Liver (tissue), 9 donors: ENCODE measurements around the gene FADS1. TPM values are rescaled to one million over a fixed set of nuclear protein-coding genes. Genes with fewer than 3 reads are reported as not detected.

Experiments
- DNase-seq: peaks from one replicate; pipeline ENCODE4 v3.0.0-alpha.2; 2017; ENCODE audit warnings: low spot score
- H3K27ac ChIP-seq, 2 donors: one replicate each; pipeline ENCODE4 v1.7.0; 2013; ENCODE audit warnings: inconsistent platforms in 2 of 2, low read length in 2 of 2, control low read depth in 1 of 2, low read depth in 1 of 2, mild to moderate bottlenecking in 1 of 2
- H3K27me3 ChIP-seq, 4 donors: one replicate each; pipeline versions ENCODE4 v1.6.1 to v1.7.0; 2013; ENCODE audit warnings: low read length in 3 of 4, inconsistent platforms in 1 of 4, mild to moderate bottlenecking in 1 of 4, moderate library complexity in 1 of 4; ENCODE audit not compliant: control insufficient read depth in 4 of 4, insufficient read depth in 4 of 4
- H3K36me3 ChIP-seq, 4 donors: one replicate each; pipeline versions ENCODE4 v1.6.1 to v1.7.0; 2013; ENCODE audit warnings: low read length in 3 of 4, mild to moderate bottlenecking in 3 of 4, low read depth in 1 of 4, moderate library complexity in 1 of 4; ENCODE audit not compliant: control insufficient read depth in 4 of 4, insufficient read depth in 3 of 4
- H3K4me1 ChIP-seq, 4 donors: one replicate each; pipeline versions ENCODE4 v1.6.1 to v1.7.0; 2013; ENCODE audit warnings: low read length in 3 of 4, mild to moderate bottlenecking in 3 of 4, moderate library complexity in 1 of 4; ENCODE audit not compliant: control insufficient read depth in 4 of 4, insufficient read depth in 4 of 4
- H3K4me3 ChIP-seq, 3 donors: one replicate each; pipeline versions ENCODE4 v1.6.1 to v1.7.0; 2013; ENCODE audit warnings: low read length in 3 of 3, control low read depth in 1 of 3, low read depth in 1 of 3, mild to moderate bottlenecking in 1 of 3
- H3K9ac ChIP-seq, 2 donors: one replicate each; pipeline ENCODE4 v1.7.0; 2013; ENCODE audit warnings: low read length in 2 of 2, mild to moderate bottlenecking in 2 of 2, moderate library complexity in 2 of 2, control low read depth in 1 of 2, low read depth in 1 of 2
- H3K9me3 ChIP-seq, 4 donors: one replicate each; pipeline versions ENCODE4 v1.6.1 to v1.7.0; 2013; ENCODE audit warnings: low read length in 3 of 4; ENCODE audit not compliant: control insufficient read depth in 4 of 4
- EGR1 ChIP-seq, 2 donors: IDR thresholded peaks; 2 replicates each; pipeline ENCODE4 v1.6.1; 2016 to 2018; ENCODE audit warnings: antibody characterized with exemption in 2 of 2, low read depth in 2 of 2
- FOXA1 ChIP-seq: IDR thresholded peaks from 2 replicates; pipeline ENCODE4 v1.6.1; 2016; ENCODE audit warnings: antibody characterized with exemption
- FOXA2 ChIP-seq: IDR thresholded peaks from 2 replicates; pipeline ENCODE4 v1.6.1; 2016; ENCODE audit warnings: antibody characterized with exemption
- GABPA ChIP-seq, 2 donors: IDR thresholded peaks in 1 of 2; conservative IDR thresholded peaks in 1 of 2; 2 replicates each; pipeline ENCODE4 v1.6.1; 2016; ENCODE audit warnings: antibody characterized with exemption in 2 of 2, mild to moderate bottlenecking in 1 of 2, moderate library complexity in 1 of 2
- HNF4A ChIP-seq, 2 donors: conservative IDR thresholded peaks; 2 replicates each; pipeline ENCODE4 v1.6.1; 2016; ENCODE audit warnings: antibody characterized with exemption in 2 of 2, mild to moderate bottlenecking in 2 of 2
- HNF4G ChIP-seq: IDR thresholded peaks from 2 replicates; pipeline ENCODE4 v1.6.1; 2016; ENCODE audit warnings: antibody characterized with exemption
- NR2F2 ChIP-seq: IDR thresholded peaks from 2 replicates; pipeline ENCODE4 v1.6.1; 2016; ENCODE audit warnings: antibody characterized with exemption
- RAD21 ChIP-seq, 2 donors: IDR thresholded peaks; 2 replicates each; pipeline ENCODE4 v1.6.1; 2016; ENCODE audit warnings: antibody characterized with exemption in 2 of 2, mild to moderate bottlenecking in 2 of 2
- REST ChIP-seq: IDR thresholded peaks from 2 replicates; pipeline ENCODE4 v1.6.1; 2016; ENCODE audit warnings: antibody characterized with exemption, mild to moderate bottlenecking
- RXRA ChIP-seq, 2 donors: IDR thresholded peaks; 2 replicates each; pipeline ENCODE4 v1.6.1; 2017 to 2018; ENCODE audit warnings: antibody characterized with exemption in 2 of 2, mild to moderate bottlenecking in 1 of 2
- SP1 ChIP-seq: IDR thresholded peaks from 2 replicates; pipeline ENCODE4 v1.6.1; 2018; ENCODE audit warnings: antibody characterized with exemption, mild to moderate bottlenecking
- YY1 ChIP-seq: IDR thresholded peaks from 2 replicates; pipeline ENCODE4 v1.6.1; 2016; ENCODE audit warnings: antibody characterized with exemption, mild to moderate bottlenecking
- WGBS: extraction: QIAGEN DNeasy Blood & Tissue Kit; methylation state at CpG from one replicate; pipeline ENCODE4 v1.1.7; 2013; 5-methylcytosine and 5-hydroxymethylcytosine counted together
- polyA plus RNA-seq, 2 donors: library from polyadenylated mRNA; stranded (reverse) in 1 of 2; unstranded in 1 of 2; fragments of 200-250 nt in 1 of 2; fragments of >200 nt in 1 of 2; fragmentation: Nextera tagmentation in 1 of 2; extraction: Ambion mirVana in 1 of 2; gene quantifications; one replicate each; pipeline versions ENCODE4 v1.2.1 to v1.2.3, GENCODE V29; 2013 to 2015
- total RNA-seq, 2 donors: library from RNA; depleted of rRNA; stranded (reverse); fragments of >200 nt; gene quantifications; one replicate each; pipeline ENCODE4 v1.2.3, GENCODE V29; 2014
- donor health status: healthy.
- donor health status: healthy.
- donor health status: healthy.
- donor health status: healthy.
- donor health status: healthy.

FADS1 gene
- total and polyA plus RNA-seq, 4 donors = 16.8 to 137 (median 58.7) TPM

- DNase-seq = no peak
- Histone ChIP-seq H3K36me3 (no peaks in the 10 kb centered on the region), H3K9me3 (no peaks in the 10 kb centered on the region), H3K9ac (no peak overlapping the region), H3K27me3 (no peaks in the 10 kb centered on the region), H3K4me3 (peak overlapping the region in 1 of 3 donors; percentile 75), H3K4me1 (peaks cover 10 to 59% (median 52%) of the 10 kb centered on the region in 4 donors), H3K27ac (peak overlapping the region in 1 of 2 donors; percentile 7)
- TF ChIP-seq SP1 = no peak
- no peak for TF ChIP-seq GABPA (IDR thresholded peaks at IDR 0.05 in 1 of 2, conservative IDR thresholded peaks at IDR 0.05 in 1 of 2)
- TF ChIP-seq FOXA1 = no peak
- TF ChIP-seq RXRA (IDR thresholded peaks at IDR 0.05) = no peak
- TF ChIP-seq FOXA2 = no peak
- WGBS = 47% methylated on average over 8 of the region's 8 CpGs
Measured at GRCh38 chr11:61830237-61831105, 13.7 kb upstream of the FADS1 start.

GRCh38 chr11:61829806-61830205 lies 13.0 kb upstream of the FADS1 start:
- H3K27me3 ChIP-seq = no peaks in the 10 kb centered on the region
- H3K4me1 ChIP-seq = peaks cover 10 to 59% (median 51%) of the 10 kb centered on the region in 4 donors
- H3K9me3 ChIP-seq = no peaks in the 10 kb centered on the region
- H3K9ac ChIP-seq = no peak overlapping the region
- no peak for DNase-seq
- no peak overlapping the region for H3K27ac ChIP-seq
- no peak for TF ChIP-seq EGR1 (IDR thresholded peaks at IDR 0.05; ENCODE audit: low read depth in 2 of 2)
- TF ChIP-seq GABPA (IDR thresholded peaks at IDR 0.05 in 1 of 2, conservative IDR thresholded peaks at IDR 0.05 in 1 of 2) = no peak
- no peak for TF ChIP-seq RAD21 (IDR thresholded peaks at IDR 0.05)
- no peak for TF ChIP-seq FOXA1
- TF ChIP-seq YY1 = no peak
- TF ChIP-seq HNF4G = no peak
- peak overlapping the region in 1 of 3 donors; percentile 75 for H3K4me3 ChIP-seq
- no peaks in the 10 kb centered on the region for H3K36me3 ChIP-seq
- 59% methylated on average over 4 of the region's 4 CpGs for WGBS

- peak overlapping the region; percentile 83 to 88 for H3K27ac ChIP-seq
- H3K27me3 ChIP-seq = no peaks in the 10 kb centered on the region
- 2% methylated on average over 55 of the region's 55 CpGs for WGBS
- no peak for TF ChIP-seq HNF4A (conservative IDR thresholded peaks at IDR 0.05)
- peak; percentile 82 to 97 for TF ChIP-seq RXRA (IDR thresholded peaks at IDR 0.05)
- peak; percentile 63 for TF ChIP-seq YY1
- DNase-seq = peak; percentile 62
- H3K4me1 ChIP-seq = peaks cover 10 to 59% (median 51%) of the 10 kb centered on the region in 4 donors
- peak overlapping the region in 1 of 2 donors; percentile 48 for H3K9ac ChIP-seq
- H3K9me3 ChIP-seq = no peaks in the 10 kb centered on the region
- no peaks in the 10 kb centered on the region for H3K36me3 ChIP-seq
- peak overlapping the region; percentile 67 to 75 (median 70) for H3K4me3 ChIP-seq
Measured at GRCh38 chr11:61828629-61829407, 12.0 kb upstream of the FADS1 start.

- TF ChIP-seq HNF4A (conservative IDR thresholded peaks at IDR 0.05) (no peak), REST (no peak), RXRA (IDR thresholded peaks at IDR 0.05) (peak in 1 of 2 donors; percentile 3), YY1 (no peak), NR2F2 (no peak)
- DNase-seq = no peak
- WGBS = under 1% methylated on average over 16 of the region's 16 CpGs
- H3K36me3 ChIP-seq = no peaks in the 10 kb centered on the region
- H3K4me3 ChIP-seq = peak overlapping the region; percentile 63 to 75 (median 70)
- H3K27ac ChIP-seq = peak overlapping the region; percentile 83 to 88
- no peaks in the 10 kb centered on the region for H3K9me3 ChIP-seq
- peak overlapping the region in 1 of 2 donors; percentile 42 for H3K9ac ChIP-seq
- peaks cover 10 to 59% (median 51%) of the 10 kb centered on the region in 4 donors for H3K4me1 ChIP-seq
- no peaks in the 10 kb centered on the region for H3K27me3 ChIP-seq
Measured at GRCh38 chr11:61828379-61828628, 11.5 kb upstream of the FADS1 start.
